Measurements from ENCODE around the gene TEX12. TPM values are rescaled to one million over a fixed set of nuclear protein-coding genes. Genes with fewer than 3 reads are reported as not detected.

Gene TEX12
- total and polyA plus RNA-seq, 2 experiments from 2014 or later = 0.50 TPM; not detected in 1

DNA sequence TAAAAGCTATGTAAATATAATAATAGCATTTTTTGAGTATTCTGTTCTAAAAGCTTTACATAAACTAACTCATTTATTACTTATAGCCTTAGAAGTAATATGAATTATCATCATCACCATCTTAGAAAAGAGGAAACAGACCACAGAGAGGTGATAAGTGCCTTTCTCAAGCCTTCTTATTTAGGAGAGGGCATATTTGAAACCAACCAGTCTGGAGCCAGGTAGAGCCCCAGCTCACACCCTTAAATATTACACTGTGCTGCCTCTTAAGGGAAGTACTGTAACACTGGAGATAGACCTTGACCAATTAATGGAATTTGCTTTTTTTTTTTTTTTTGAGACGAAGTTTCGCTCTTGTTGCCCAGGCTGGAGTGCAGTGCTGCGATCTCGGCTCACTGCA is 10.4 kb downstream of the TEX12 start:
- H3K4me3 ChIP-seq = no peak overlapping the region
- peak overlapping the region; percentile 71 for H3K4me2 ChIP-seq
- no peaks in the 10 kb centered on the region for H4K20me1 ChIP-seq (ENCODE audit: insufficient read depth, poor library complexity, severe bottlenecking)
- H3K36me3 ChIP-seq (replicated peaks; ENCODE audit: insufficient read depth, low read depth) = no peaks in the 10 kb centered on the region
- 89% methylated on average over 4 of the region's 4 CpGs for WGBS (ENCODE audit: low lambda C conversion rate, missing lambda C conversion rate)
- TF ChIP-seq EZH2phosphoT487 (IDR thresholded peaks at IDR 0.05; ENCODE audit: low read depth, severe bottlenecking, unreplicated experiment) (no peak), EZH2 (IDR thresholded peaks at IDR 0.05; ENCODE audit: borderline replicate concordance) (no peak)
- TF ChIP-seq, protein P1, sequence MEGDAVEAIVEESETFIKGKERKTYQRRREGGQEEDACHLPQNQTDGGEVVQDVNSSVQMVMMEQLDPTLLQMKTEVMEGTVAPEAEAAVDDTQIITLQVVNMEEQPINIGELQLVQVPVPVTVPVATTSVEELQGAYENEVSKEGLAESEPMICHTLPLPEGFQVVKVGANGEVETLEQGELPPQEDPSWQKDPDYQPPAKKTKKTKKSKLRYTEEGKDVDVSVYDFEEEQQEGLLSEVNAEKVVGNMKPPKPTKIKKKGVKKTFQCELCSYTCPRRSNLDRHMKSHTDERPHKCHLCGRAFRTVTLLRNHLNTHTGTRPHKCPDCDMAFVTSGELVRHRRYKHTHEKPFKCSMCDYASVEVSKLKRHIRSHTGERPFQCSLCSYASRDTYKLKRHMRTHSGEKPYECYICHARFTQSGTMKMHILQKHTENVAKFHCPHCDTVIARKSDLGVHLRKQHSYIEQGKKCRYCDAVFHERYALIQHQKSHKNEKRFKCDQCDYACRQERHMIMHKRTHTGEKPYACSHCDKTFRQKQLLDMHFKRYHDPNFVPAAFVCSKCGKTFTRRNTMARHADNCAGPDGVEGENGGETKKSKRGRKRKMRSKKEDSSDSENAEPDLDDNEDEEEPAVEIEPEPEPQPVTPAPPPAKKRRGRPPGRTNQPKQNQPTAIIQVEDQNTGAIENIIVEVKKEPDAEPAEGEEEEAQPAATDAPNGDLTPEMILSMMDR (IDR thresholded peaks at IDR 0.05; ENCODE audit: poor library complexity) = no peak
- H3K9me3 ChIP-seq (ENCODE audit: low read depth) = no peaks in the 10 kb centered on the region
- peaks cover 9% of the 10 kb centered on the region for H3K79me2 ChIP-seq
- no peak for DNase-seq (ENCODE audit: low spot score)
- no peaks in the 10 kb centered on the region for H3K4me1 ChIP-seq (ENCODE audit: insufficient read depth)
- no peaks in the 10 kb centered on the region for H3K27me3 ChIP-seq
- peak overlapping the region; percentile 86 for H3K27ac ChIP-seq
- H2AFZ ChIP-seq = no peak overlapping the region
- H3K9me2 ChIP-seq (replicated peaks; ENCODE audit: insufficient read depth) = no peaks in the 10 kb centered on the region

DNA sequence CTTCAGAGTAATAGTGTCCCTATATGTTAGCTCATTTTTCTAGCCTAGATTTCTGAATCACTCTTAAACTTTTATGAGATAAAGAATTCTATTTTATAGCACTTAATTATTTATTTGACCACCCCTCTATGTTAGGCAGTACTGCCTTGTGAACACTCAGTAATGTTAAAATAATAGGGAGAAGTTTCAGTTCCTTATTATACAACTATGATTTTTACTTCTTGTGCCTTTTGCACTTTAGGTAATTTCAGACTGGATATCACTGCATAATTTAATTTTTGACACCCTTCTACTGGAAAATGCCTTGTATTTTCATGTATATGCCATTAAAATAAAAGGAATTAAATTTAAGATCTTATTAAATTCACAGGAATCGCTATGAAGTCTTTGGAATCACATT is 11.3 kb downstream of the TEX12 start:
- Histone ChIP-seq H3K9me2 (replicated peaks; ENCODE audit: insufficient read depth) (no peaks in the 10 kb centered on the region), H3K79me2 (peaks cover 9% of the 10 kb centered on the region), H3K27ac (no peak overlapping the region), H3K4me2 (peak overlapping the region; percentile 71), H3K4me3 (no peak overlapping the region), H4K20me1 (ENCODE audit: insufficient read depth, poor library complexity, severe bottlenecking) (no peaks in the 10 kb centered on the region), H3K27me3 (no peaks in the 10 kb centered on the region), H3K9me3 (ENCODE audit: low read depth) (no peaks in the 10 kb centered on the region), H2AFZ (no peak overlapping the region), H3K4me1 (ENCODE audit: insufficient read depth) (no peaks in the 10 kb centered on the region), H3K36me3 (replicated peaks; ENCODE audit: insufficient read depth, low read depth) (no peaks in the 10 kb centered on the region)
- WGBS (ENCODE audit: low lambda C conversion rate, missing lambda C conversion rate) = 97% methylated on average over 1 of the region's 1 CpG
- TF ChIP-seq EZH2phosphoT487 (IDR thresholded peaks at IDR 0.05; ENCODE audit: low read depth, severe bottlenecking, unreplicated experiment) = no peak
- no peak for TF ChIP-seq EZH2 (IDR thresholded peaks at IDR 0.05; ENCODE audit: borderline replicate concordance)
- TF ChIP-seq, protein P1 (IDR thresholded peaks at IDR 0.05; ENCODE audit: poor library complexity) = no peak
- DNase-seq (ENCODE audit: low spot score) = no peak

DNA sequence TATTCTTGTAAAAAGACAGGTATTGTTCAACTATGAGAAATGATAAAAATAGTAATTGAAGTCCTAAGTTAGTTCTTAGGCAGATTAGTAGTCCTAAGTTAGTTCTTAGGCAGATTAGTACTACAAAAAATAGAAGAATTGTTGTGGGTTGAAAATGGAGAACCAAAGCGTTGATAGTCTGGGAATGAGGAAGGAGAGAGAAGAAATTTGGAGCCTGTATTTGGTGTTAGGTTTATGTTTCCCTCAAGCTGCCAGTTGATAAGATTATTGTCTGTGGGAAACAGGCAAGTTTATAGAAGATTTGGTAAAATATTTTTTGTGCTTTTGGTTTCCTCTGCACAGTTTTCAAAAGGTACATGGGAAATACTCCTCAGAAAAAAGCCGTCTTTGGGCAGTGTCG is 11.8 kb downstream of the TEX12 start:
- H3K4me3 ChIP-seq = no peak overlapping the region
- peak overlapping the region; percentile 71 for H3K4me2 ChIP-seq
- H3K79me2 ChIP-seq = peaks cover 9% of the 10 kb centered on the region
- H4K20me1 ChIP-seq (ENCODE audit: insufficient read depth, poor library complexity, severe bottlenecking) = no peaks in the 10 kb centered on the region
- no peak for DNase-seq (ENCODE audit: low spot score)
- no peaks in the 10 kb centered on the region for H3K27me3 ChIP-seq
- no peaks in the 10 kb centered on the region for H3K4me1 ChIP-seq (ENCODE audit: insufficient read depth)
- no peak for TF ChIP-seq EZH2phosphoT487 (IDR thresholded peaks at IDR 0.05; ENCODE audit: low read depth, severe bottlenecking, unreplicated experiment)
- TF ChIP-seq EZH2 (IDR thresholded peaks at IDR 0.05; ENCODE audit: borderline replicate concordance) = no peak
- TF ChIP-seq, protein P1 (IDR thresholded peaks at IDR 0.05; ENCODE audit: poor library complexity) = no peak
- no peak overlapping the region for H2AFZ ChIP-seq
- no peak overlapping the region for H3K27ac ChIP-seq
- 86% methylated on average over 3 of the region's 3 CpGs for WGBS (ENCODE audit: low lambda C conversion rate, missing lambda C conversion rate)
- no peaks in the 10 kb centered on the region for H3K9me2 ChIP-seq (replicated peaks; ENCODE audit: insufficient read depth)
- no peaks in the 10 kb centered on the region for H3K9me3 ChIP-seq (ENCODE audit: low read depth)
- no peaks in the 10 kb centered on the region for H3K36me3 ChIP-seq (replicated peaks; ENCODE audit: insufficient read depth, low read depth)

DNA sequence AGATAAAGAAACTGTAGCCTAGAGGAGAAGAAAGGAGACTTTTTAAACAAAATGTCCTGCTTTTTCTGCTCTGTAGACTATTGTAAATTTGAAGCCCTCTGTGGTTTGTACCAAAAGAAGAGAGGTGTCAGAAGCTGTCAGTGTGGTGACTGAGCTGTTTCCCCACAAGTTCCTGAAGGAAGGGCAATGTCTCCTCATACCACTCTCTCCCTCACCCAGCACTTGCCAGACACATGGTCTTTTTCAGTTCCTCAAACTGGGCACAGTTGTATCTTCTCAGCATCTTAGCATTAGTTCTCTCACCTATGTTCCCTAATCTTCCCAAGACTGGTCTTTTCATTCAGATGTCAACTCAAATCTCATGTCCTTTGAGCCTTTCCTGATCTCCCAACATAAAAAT is 12.4 kb downstream of the TEX12 start:
- no peaks in the 10 kb centered on the region for H3K9me2 ChIP-seq (replicated peaks; ENCODE audit: insufficient read depth)
- no peaks in the 10 kb centered on the region for H3K9me3 ChIP-seq (ENCODE audit: low read depth)
- no peaks in the 10 kb centered on the region for H3K36me3 ChIP-seq (replicated peaks; ENCODE audit: insufficient read depth, low read depth)
- TF ChIP-seq EZH2 (IDR thresholded peaks at IDR 0.05; ENCODE audit: borderline replicate concordance) (no peak), EZH2phosphoT487 (IDR thresholded peaks at IDR 0.05; ENCODE audit: low read depth, severe bottlenecking, unreplicated experiment) (no peak)
- TF ChIP-seq, protein P1 (IDR thresholded peaks at IDR 0.05; ENCODE audit: poor library complexity) = no peak
- no peaks in the 10 kb centered on the region for H3K27me3 ChIP-seq
- no peak overlapping the region for H2AFZ ChIP-seq
- H3K27ac ChIP-seq = no peak overlapping the region
- H3K4me3 ChIP-seq = no peak overlapping the region
- no peaks in the 10 kb centered on the region for H4K20me1 ChIP-seq (ENCODE audit: insufficient read depth, poor library complexity, severe bottlenecking)
- H3K4me2 ChIP-seq = peak overlapping the region; percentile 71
- no peak for DNase-seq (ENCODE audit: low spot score)
- H3K79me2 ChIP-seq = peaks cover 9% of the 10 kb centered on the region
- no peaks in the 10 kb centered on the region for H3K4me1 ChIP-seq (ENCODE audit: insufficient read depth)

Measured in hepatocyte (in vitro differentiated cells).